Neural cell (in vitro differentiated cells): ENCODE data around the gene IFT43. TPM values are rescaled to one million over a fixed set of nuclear protein-coding genes. Genes with fewer than 3 reads are reported as not detected.

Experiments
- H2AFZ ChIP-seq: fragments of 200-600, 300-800 bp; sonication (generic), shearing (Covaris generic); 2 replicates; pipeline ENCODE4 v1.6.0; 2014; ENCODE audit warnings: low read depth, mild to moderate bottlenecking, antibody characterized with exemption, low read length, moderate library complexity
- H3F3A ChIP-seq: fragments of 200-600 bp; shearing (Covaris generic); 2 replicates; pipeline ENCODE4 v1.6.1; 2016; ENCODE audit warnings: mild to moderate bottlenecking, moderate library complexity, mixed read lengths, antibody characterized with exemption, low read length; ENCODE audit not compliant: insufficient read depth, poor library complexity, severe bottlenecking
- H3K27ac ChIP-seq: fragments of 200-600, 300-800 bp; sonication (generic), shearing (Covaris generic); 2 replicates; pipeline ENCODE4 v1.5.1; 2014; ENCODE audit warnings: mild to moderate bottlenecking, low read length, moderate library complexity
- H3K27me3 ChIP-seq: fragments of 300-800, 200-600 bp; sonication (generic), shearing (Covaris generic); 2 replicates; pipeline ENCODE4 v1.6.0; 2014; ENCODE audit warnings: mild to moderate bottlenecking, low read depth, low read length, moderate library complexity; ENCODE audit not compliant: insufficient read depth
- H3K36me3 ChIP-seq: fragments of 300-800, 200-600 bp; sonication (generic), shearing (Covaris generic); 2 replicates; pipeline ENCODE4 v1.5.1; 2014; ENCODE audit warnings: mild to moderate bottlenecking, antibody characterized with exemption, low read length, moderate library complexity; ENCODE audit not compliant: insufficient read depth
- H3K4me2 ChIP-seq: fragments of 300-800, 200-600 bp; sonication (generic), shearing (Covaris generic); 2 replicates; pipeline ENCODE4 v1.6.0; 2014; ENCODE audit warnings: mild to moderate bottlenecking, low read length
- H3K4me3 ChIP-seq: fragments of 300-800, 200-600 bp; sonication (generic), shearing (Covaris generic); 2 replicates; pipeline ENCODE4 v1.5.1; 2014; ENCODE audit warnings: mild to moderate bottlenecking, low read length, moderate library complexity
- H3K79me2 ChIP-seq: fragments of 200-600 bp; shearing (Covaris generic); replicated peaks from 2 replicates; pipeline ENCODE4 v1.6.0; 2014; ENCODE audit warnings: mild to moderate bottlenecking, low read length, moderate library complexity; ENCODE audit not compliant: insufficient read depth
- H3K9ac ChIP-seq: fragments of 300-800, 200-600 bp; sonication (generic), shearing (Covaris generic); 2 replicates; pipeline ENCODE4 v1.6.1; 2016; ENCODE audit warnings: mild to moderate bottlenecking, low read length, mixed read lengths
- H3K9me2 ChIP-seq: fragments of 200-600 bp; shearing (Covaris generic); 2 replicates; pipeline ENCODE4 v1.6.1; 2016; ENCODE audit warnings: mild to moderate bottlenecking, low read length, mixed read lengths; ENCODE audit not compliant: insufficient read depth
- H3K9me3 ChIP-seq: fragments of 200-600, 300-800 bp; sonication (generic), shearing (Covaris generic); 2 replicates; pipeline ENCODE4 v1.6.1; 2016; ENCODE audit warnings: mild to moderate bottlenecking, mixed run types, low read length, moderate library complexity, mixed read lengths
- H4K20me1 ChIP-seq: fragments of 200-600 bp; shearing (Covaris generic); 2 replicates; pipeline ENCODE4 v1.6.1; 2016; ENCODE audit warnings: mild to moderate bottlenecking, mixed run types; ENCODE audit not compliant: insufficient read depth
- EP300 ChIP-seq: fragments of 450-650 bp; conservative IDR thresholded peaks from 2 replicates; pipeline ENCODE4 v1.6.1; 2014; ENCODE audit warnings: antibody characterized with exemption, mild to moderate bottlenecking, moderate library complexity; ENCODE audit not compliant: poor library complexity, severe bottlenecking
- EZH2 ChIP-seq: fragments of 200-600, 300-800 bp; shearing (Covaris generic), sonication (generic); IDR thresholded peaks from 2 replicates; pipeline ENCODE4 v1.6.1; 2014; ENCODE audit warnings: antibody characterized with exemption, low read length, borderline replicate concordance, mild to moderate bottlenecking; ENCODE audit not compliant: insufficient read depth, poor library complexity, severe bottlenecking
- MXI1 ChIP-seq: fragments of 450-650 bp; conservative IDR thresholded peaks from 2 replicates; pipeline ENCODE4 v1.6.1; 2014; ENCODE audit warnings: antibody characterized with exemption, mild to moderate bottlenecking; ENCODE audit not compliant: poor library complexity, severe bottlenecking
- POLR2AphosphoS5 ChIP-seq: IDR thresholded peaks from 2 replicates; pipeline ENCODE4 v1.6.1; 2012
- RAD21 ChIP-seq: fragments of 450-650 bp; conservative IDR thresholded peaks from 2 replicates; pipeline ENCODE4 v1.6.1; 2014; ENCODE audit warnings: antibody characterized with exemption, mild to moderate bottlenecking, moderate library complexity
- SMC3 ChIP-seq: fragments of 450-650 bp; conservative IDR thresholded peaks from 2 replicates; pipeline ENCODE4 v1.6.1; 2014; ENCODE audit warnings: antibody characterized with exemption, mild to moderate bottlenecking, moderate library complexity; ENCODE audit not compliant: poor library complexity
- TAF1 ChIP-seq: IDR thresholded peaks from 2 replicates; pipeline ENCODE4 v1.6.1; 2012; ENCODE audit warnings: low read depth
- polyA plus RNA-seq: library from polyadenylated mRNA; depleted of rRNA; stranded (reverse); fragments of >200 nt; gene quantifications from 2 replicates; pipeline ENCODE4 v1.2.3, GENCODE V29; 2014
- TF ChIP-seq, protein P1 (sequence below): fragments of 450-650 bp; IDR thresholded peaks from 2 replicates; pipeline ENCODE4 v1.5.1; 2014; ENCODE audit warnings: antibody characterized with exemption, mild to moderate bottlenecking, moderate library complexity; ENCODE audit not compliant: poor library complexity, severe bottlenecking
- TF ChIP-seq, protein P2 (sequence below): IDR thresholded peaks from 2 replicates; pipeline ENCODE4 v1.6.1; 2012; ENCODE audit warnings: borderline replicate concordance

The IFT43 gene
- polyA plus RNA-seq, 1 donor from 2014 or later, result 102 TPM

DNA sequence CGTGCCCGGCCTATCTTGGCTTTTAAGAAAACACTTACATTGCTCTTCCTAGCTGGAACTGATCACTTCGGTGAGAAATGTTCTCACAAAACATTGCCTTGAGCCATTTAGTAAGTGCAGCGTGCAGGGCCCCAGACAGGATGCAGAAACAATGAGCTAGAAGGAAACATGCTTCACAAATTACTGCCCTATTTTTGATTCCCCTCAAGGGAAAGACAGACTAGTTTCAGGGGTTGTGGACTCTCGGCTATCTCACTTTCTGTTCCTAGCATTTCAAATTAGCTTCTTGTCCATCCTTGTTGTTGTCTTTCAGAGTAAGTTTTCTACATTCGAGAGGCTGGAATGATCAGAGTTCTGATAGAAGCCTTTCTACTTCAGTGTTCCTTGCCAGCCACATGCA is 25.3 kb upstream of the IFT43 start:
- Histone ChIP-seq H4K20me1 (no peaks in the 10 kb centered on the region), H2AFZ (no peak overlapping the region)
- TF ChIP-seq, protein P1, sequence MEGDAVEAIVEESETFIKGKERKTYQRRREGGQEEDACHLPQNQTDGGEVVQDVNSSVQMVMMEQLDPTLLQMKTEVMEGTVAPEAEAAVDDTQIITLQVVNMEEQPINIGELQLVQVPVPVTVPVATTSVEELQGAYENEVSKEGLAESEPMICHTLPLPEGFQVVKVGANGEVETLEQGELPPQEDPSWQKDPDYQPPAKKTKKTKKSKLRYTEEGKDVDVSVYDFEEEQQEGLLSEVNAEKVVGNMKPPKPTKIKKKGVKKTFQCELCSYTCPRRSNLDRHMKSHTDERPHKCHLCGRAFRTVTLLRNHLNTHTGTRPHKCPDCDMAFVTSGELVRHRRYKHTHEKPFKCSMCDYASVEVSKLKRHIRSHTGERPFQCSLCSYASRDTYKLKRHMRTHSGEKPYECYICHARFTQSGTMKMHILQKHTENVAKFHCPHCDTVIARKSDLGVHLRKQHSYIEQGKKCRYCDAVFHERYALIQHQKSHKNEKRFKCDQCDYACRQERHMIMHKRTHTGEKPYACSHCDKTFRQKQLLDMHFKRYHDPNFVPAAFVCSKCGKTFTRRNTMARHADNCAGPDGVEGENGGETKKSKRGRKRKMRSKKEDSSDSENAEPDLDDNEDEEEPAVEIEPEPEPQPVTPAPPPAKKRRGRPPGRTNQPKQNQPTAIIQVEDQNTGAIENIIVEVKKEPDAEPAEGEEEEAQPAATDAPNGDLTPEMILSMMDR, result no peak

DNA sequence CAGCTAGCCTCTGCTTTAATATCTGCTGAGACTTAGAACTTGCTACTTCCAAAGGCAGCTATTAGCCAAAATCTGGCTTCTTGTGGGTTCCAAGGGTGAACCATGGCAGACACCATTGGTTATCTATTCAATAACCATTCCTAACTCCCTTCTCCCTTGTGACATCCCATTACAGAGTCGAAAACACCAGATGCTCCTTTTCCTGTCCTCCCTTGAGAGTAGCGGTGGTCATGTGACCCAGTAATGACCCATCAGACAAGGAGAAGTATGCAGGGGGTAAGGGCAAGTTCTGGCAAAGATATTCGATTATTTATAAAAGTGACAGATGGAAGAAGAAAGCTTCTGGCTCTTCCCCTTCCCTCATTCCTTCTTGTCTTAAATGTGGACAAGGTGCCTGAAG is 23.9 kb upstream of the IFT43 start:
- H3K27me3 ChIP-seq, result no peaks in the 10 kb centered on the region
- H3K79me2 ChIP-seq, result no peaks in the 10 kb centered on the region

More for the DNA sequence above, 25.3 kb upstream of the IFT43 start:
- Histone ChIP-seq H3K79me2 (no peaks in the 10 kb centered on the region), H3K27me3 (no peaks in the 10 kb centered on the region), H3K9me3 (no peaks in the 10 kb centered on the region), H3K9me2 (no peaks in the 10 kb centered on the region), H3K4me3 (no peak overlapping the region), H3F3A (no peaks in the 10 kb centered on the region), H3K27ac (no peak overlapping the region), H3K4me2 (no peak overlapping the region), H3K36me3 (no peaks in the 10 kb centered on the region), H3K9ac (no peak overlapping the region)

More for the DNA sequence above, 23.9 kb upstream of the IFT43 start:
- no peak overlapping the region for H3K4me2 ChIP-seq
- no peaks in the 10 kb centered on the region for H3F3A ChIP-seq
- no peak overlapping the region for H3K9ac ChIP-seq
- TF ChIP-seq MXI1 (no peak), EP300 (no peak), RAD21 (no peak), POLR2AphosphoS5 (no peak), SMC3 (no peak), TAF1 (no peak), EZH2 (no peak)
- TF ChIP-seq, protein P2, sequence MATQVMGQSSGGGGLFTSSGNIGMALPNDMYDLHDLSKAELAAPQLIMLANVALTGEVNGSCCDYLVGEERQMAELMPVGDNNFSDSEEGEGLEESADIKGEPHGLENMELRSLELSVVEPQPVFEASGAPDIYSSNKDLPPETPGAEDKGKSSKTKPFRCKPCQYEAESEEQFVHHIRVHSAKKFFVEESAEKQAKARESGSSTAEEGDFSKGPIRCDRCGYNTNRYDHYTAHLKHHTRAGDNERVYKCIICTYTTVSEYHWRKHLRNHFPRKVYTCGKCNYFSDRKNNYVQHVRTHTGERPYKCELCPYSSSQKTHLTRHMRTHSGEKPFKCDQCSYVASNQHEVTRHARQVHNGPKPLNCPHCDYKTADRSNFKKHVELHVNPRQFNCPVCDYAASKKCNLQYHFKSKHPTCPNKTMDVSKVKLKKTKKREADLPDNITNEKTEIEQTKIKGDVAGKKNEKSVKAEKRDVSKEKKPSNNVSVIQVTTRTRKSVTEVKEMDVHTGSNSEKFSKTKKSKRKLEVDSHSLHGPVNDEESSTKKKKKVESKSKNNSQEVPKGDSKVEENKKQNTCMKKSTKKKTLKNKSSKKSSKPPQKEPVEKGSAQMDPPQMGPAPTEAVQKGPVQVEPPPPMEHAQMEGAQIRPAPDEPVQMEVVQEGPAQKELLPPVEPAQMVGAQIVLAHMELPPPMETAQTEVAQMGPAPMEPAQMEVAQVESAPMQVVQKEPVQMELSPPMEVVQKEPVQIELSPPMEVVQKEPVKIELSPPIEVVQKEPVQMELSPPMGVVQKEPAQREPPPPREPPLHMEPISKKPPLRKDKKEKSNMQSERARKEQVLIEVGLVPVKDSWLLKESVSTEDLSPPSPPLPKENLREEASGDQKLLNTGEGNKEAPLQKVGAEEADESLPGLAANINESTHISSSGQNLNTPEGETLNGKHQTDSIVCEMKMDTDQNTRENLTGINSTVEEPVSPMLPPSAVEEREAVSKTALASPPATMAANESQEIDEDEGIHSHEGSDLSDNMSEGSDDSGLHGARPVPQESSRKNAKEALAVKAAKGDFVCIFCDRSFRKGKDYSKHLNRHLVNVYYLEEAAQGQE, result no peak
- TF ChIP-seq, protein P1, result no peak
- H3K9me2 ChIP-seq, result no peaks in the 10 kb centered on the region
- no peak overlapping the region for H3K4me3 ChIP-seq
- H3K9me3 ChIP-seq, result no peaks in the 10 kb centered on the region
- no peak overlapping the region for H2AFZ ChIP-seq
- H3K27ac ChIP-seq, result no peak overlapping the region
- H4K20me1 ChIP-seq, result no peaks in the 10 kb centered on the region
- H3K36me3 ChIP-seq, result no peaks in the 10 kb centered on the region
